HG03378 (cell line): ENCODE measurements around the gene NOP9.

Experiments
- ATAC-seq: cut with Tn5 transposase; IDR thresholded peaks from one replicate; pipeline ENCODE4 v1.9.1; 2021; ENCODE audit warnings: mild to moderate bottlenecking, moderate library complexity; ENCODE audit not compliant: unreplicated experiment

The NOP9 gene

GRCh38 chr14:24307575-24308341, 8.1 kb downstream of the NOP9 start, which contains the start of gene CIDEB:
Gene CIDEB (minus strand): TSS chr14:24307977. CDS start chr14:24307858, 119 bp downstream.
- ATAC-seq: no peak

- no peak for ATAC-seq
Measured at GRCh38 chr14:24308342-24309124, 8.9 kb downstream of the NOP9 start.

- no peak for ATAC-seq
Measured at GRCh38 chr14:24309538-24310264, 10.1 kb downstream of the NOP9 start, which contains the start of gene LTB4R2. Gene LTB4R2 (plus strand): TSS chr14:24310140. CDS start chr14:24310665, 525 bp downstream.

- no peak for ATAC-seq
Measured at GRCh38 chr14:24310265-24310645, 10.6 kb downstream of the NOP9 start.

- peak; percentile 63 for ATAC-seq
Measured at GRCh38 chr14:24310646-24311604, 11.3 kb downstream of the NOP9 start, which contains the start of gene LTB4R. Gene LTB4R (plus strand): TSS chr14:24311502. CDS start chr14:24315652, 4,150 bp downstream.

- ATAC-seq: no peak
Measured at GRCh38 chr14:24311837-24312615, 12.4 kb downstream of the NOP9 start.

- no peak for ATAC-seq
Measured at GRCh38 chr14:24312736-24313507, 13.3 kb downstream of the NOP9 start.

GRCh38 chr14:24313913-24314312, 14.3 kb downstream of the NOP9 start:
- ATAC-seq: no peak

- ATAC-seq: no peak
Measured at GRCh38 chr14:24314377-24315193, 14.9 kb downstream of the NOP9 start.

- ATAC-seq: no peak
Measured at GRCh38 chr14:24315243-24315806, 15.7 kb downstream of the NOP9 start.

GRCh38 chr14:24315807-24316596, 16.4 kb downstream of the NOP9 start:
- no peak for ATAC-seq

GRCh38 chr14:24316597-24316950, 16.9 kb downstream of the NOP9 start:
- ATAC-seq: no peak

- no peak for ATAC-seq
Measured at GRCh38 chr14:24317141-24317928, 17.7 kb downstream of the NOP9 start.

GRCh38 chr14:24321212-24321975, 21.7 kb downstream of the NOP9 start:
- no peak for ATAC-seq

GRCh38 chr14:24322672-24323071, 23.0 kb downstream of the NOP9 start:
- ATAC-seq: no peak
